K562 (cell line): Measurements from ENCODE around the gene ZNF500. TPM values are rescaled to one million over a fixed set of nuclear protein-coding genes. Genes with fewer than 3 reads are reported as not detected.

Experiments used
- ATAC-seq: fragments of 200-7000 bp; cut with Tn5 transposase; 3 replicates; pipeline ENCODE4 v1.9.1; 2020; ENCODE audit warnings: moderate library complexity
- BruUV-seq: library from RNA; stranded (reverse); fragments of 400-500 nt; replicated peaks from 2 replicates; lab custom pipeline; 2021; lab: Mats Ljungman, UMichigan
- CTCF ChIA-PET: fragments of 300-600 bp; formaldehyde crosslinking; extraction: SDS; loops from one replicate; lab custom pipeline; 2021; ENCODE audit warnings: low intra/inter-chr PET ratio; lab: Yijun Ruan, JAX
- POLR2A ChIA-PET: fragments of 300-600, 350-650 bp; sonication (Branson Sonifier 250); formaldehyde crosslinking; extraction: SDS; loops from one replicate; lab custom pipeline; 2021; ENCODE audit warnings: antibody characterized with exemption, inconsistent platforms; lab: Yijun Ruan, JAX
- DNase-seq, 4 experiments: peaks; one replicate each; pipeline versions ENCODE4 v3.0.0 to v3.0.0-alpha.2; 2011 to 2018; ENCODE audit warnings: low spot score in 3 of 4, mixed read lengths in 3 of 4; ENCODE audit errors: extremely low read depth in 1 of 4
- FAIRE-seq: peaks from 2 replicates; lab custom pipeline; 2011; peaks lifted over from hg19 to GRCh38; lab: Jason Lieb, UNC
- H2AFZ ChIP-seq: 2 replicates; pipeline ENCODE4 v1.6.0; 2011; ENCODE audit warnings: low read depth, low read length, control low read depth, inconsistent platforms
- H3K27ac ChIP-seq: fragments of 200-600 bp; 3 replicates; pipeline ENCODE4 v1.8.0; 2011; ENCODE audit warnings: low read depth, mild to moderate bottlenecking, control low read depth, inconsistent platforms, low read length, moderate library complexity, mixed read lengths; ENCODE audit errors: extremely low read depth
- H3K27me3 ChIP-seq, 2 experiments: fragments of 300-600 bp in 1 of 2; 2 replicates in 1 of 2; 3 replicates in 1 of 2; pipeline versions ENCODE4 v1.6.0 to v1.8.0; 2011; ENCODE audit warnings: inconsistent platforms in 2 of 2, low read length in 2 of 2, mild to moderate bottlenecking in 1 of 2, mixed read lengths in 1 of 2, moderate library complexity in 1 of 2; ENCODE audit not compliant: control insufficient read depth in 2 of 2, insufficient read depth in 2 of 2
- H3K36me3 ChIP-seq: fragments of 300-600 bp; 3 replicates; pipeline ENCODE4 v1.8.0; 2011; ENCODE audit warnings: mild to moderate bottlenecking, low read length, inconsistent platforms; ENCODE audit not compliant: control insufficient read depth, insufficient read depth
- H3K4me1 ChIP-seq, 2 experiments: fragments of 200-600 bp in 1 of 2; replicated peaks in 1 of 2; 2 replicates in 1 of 2; 3 replicates in 1 of 2; pipeline versions ENCODE4 v1.5.1 to v1.8.0; 2011; ENCODE audit warnings: inconsistent platforms in 2 of 2, low read length in 2 of 2, mild to moderate bottlenecking in 1 of 2, mixed read lengths in 1 of 2, moderate library complexity in 1 of 2; ENCODE audit not compliant: control insufficient read depth in 2 of 2, insufficient read depth in 2 of 2
- H3K4me2 ChIP-seq: 2 replicates; pipeline ENCODE4 v1.6.1; 2011; ENCODE audit warnings: low read length, control low read depth, inconsistent platforms, mixed read lengths; ENCODE audit not compliant: insufficient read depth
- H3K4me3 ChIP-seq: fragments of 200-600 bp; sonication (generic), shearing (Covaris generic); 2 replicates; pipeline ENCODE4 v1.5.1; 2016; ENCODE audit warnings: control low read depth, inconsistent platforms
- H3K79me2 ChIP-seq: fragments of 200-600 bp; 3 replicates; pipeline ENCODE4 v1.8.0; 2011; ENCODE audit warnings: low read length, inconsistent platforms; ENCODE audit not compliant: control insufficient read depth, insufficient read depth
- H3K9ac ChIP-seq, 2 experiments: 2 replicates each; pipeline versions ENCODE4 v1.6.0 to v1.6.1; 2011; ENCODE audit warnings: low read depth in 2 of 2, low read length in 2 of 2, control low read depth in 1 of 2, inconsistent platforms in 1 of 2, mild to moderate bottlenecking in 1 of 2, mixed read lengths in 1 of 2; ENCODE audit not compliant: insufficient read depth in 1 of 2
- H3K9me1 ChIP-seq: one replicate; pipeline ENCODE4 v1.6.0; 2011; ENCODE audit warnings: inconsistent platforms, mild to moderate bottlenecking, low read length, moderate library complexity; ENCODE audit not compliant: control insufficient read depth, insufficient read depth
- H3K9me3 ChIP-seq: replicated peaks from 2 replicates; pipeline ENCODE4 v1.5.1; 2011; ENCODE audit warnings: low read depth, low read length, inconsistent platforms; ENCODE audit not compliant: control insufficient read depth, insufficient read depth
- H4K20me1 ChIP-seq: replicated peaks from 2 replicates; pipeline ENCODE4 v1.6.1; 2011; ENCODE audit warnings: low read length, inconsistent platforms, mixed read lengths; ENCODE audit not compliant: control insufficient read depth, insufficient read depth
- DDX20 ChIP-seq: fragments of 450-650 bp; IDR thresholded peaks from 2 replicates; pipeline ENCODE4 v1.6.1; 2016; ENCODE audit warnings: missing genetic modification characterization, low read depth, mild to moderate bottlenecking, missing compliant biosample characterization, moderate library complexity
- EGR1 ChIP-seq: fragments of 450-650 bp; conservative IDR thresholded peaks from 2 replicates; pipeline ENCODE4 v1.6.1; 2017; ENCODE audit warnings: mild to moderate bottlenecking
- HDAC2 ChIP-seq: fragments of 450-650 bp; IDR thresholded peaks from 2 replicates; pipeline ENCODE4 v1.6.1; 2016; ENCODE audit warnings: mild to moderate bottlenecking
- HLTF ChIP-seq: fragments of 450-650 bp; IDR thresholded peaks from 2 replicates; pipeline ENCODE4 v1.6.1; 2016
- ILF3 ChIP-seq: fragments of 450-650 bp; IDR thresholded peaks from 2 replicates; pipeline ENCODE4 v1.6.1; 2018; ENCODE audit warnings: antibody characterized with exemption, mild to moderate bottlenecking, moderate library complexity, borderline replicate concordance
- KDM1A ChIP-seq, 2 experiments: fragments of 450-650 bp; IDR thresholded peaks; 2 replicates each; pipeline ENCODE4 v1.6.1; 2016; ENCODE audit warnings: mild to moderate bottlenecking in 2 of 2
- MEF2A ChIP-seq: IDR thresholded peaks from 2 replicates; pipeline ENCODE4 v1.6.1; 2011; ENCODE audit warnings: low read depth, mild to moderate bottlenecking, low read length, moderate library complexity; ENCODE audit not compliant: control insufficient read depth
- MTA3 ChIP-seq: fragments of 450-650 bp; formaldehyde crosslinking; IDR thresholded peaks from 2 replicates; pipeline ENCODE4 v1.6.1; 2017; ENCODE audit warnings: mild to moderate bottlenecking, borderline replicate concordance
- NBN ChIP-seq: fragments of 450-650 bp; IDR thresholded peaks from 2 replicates; pipeline ENCODE4 v1.6.1; 2016; ENCODE audit warnings: low read depth, mild to moderate bottlenecking
- NR3C1 ChIP-seq: sonication (generic); formaldehyde crosslinking; IDR thresholded peaks from 2 replicates; pipeline ENCODE4 v1.8.1; 2022; ENCODE audit warnings: missing genetic modification reagents
- SMARCA5 ChIP-seq: fragments of 450-650 bp; IDR thresholded peaks from 2 replicates; pipeline ENCODE4 v1.6.1; 2016
- STAT5B ChIP-seq: fragments of 250-450 bp; sonication (Bioruptor Pico); IDR thresholded peaks from 2 replicates; pipeline ENCODE4 v1.8.0; 2021; ENCODE audit warnings: mild to moderate bottlenecking, inconsistent platforms
- TARDBP ChIP-seq: fragments of 450-650 bp; IDR thresholded peaks from 2 replicates; pipeline ENCODE4 v1.6.1; 2016
- WGBS: fragments of 100-300 bp; shearing (Covaris generic); methylation state at CpG from one replicate; pipeline ENCODE4 v1.1.6; 2016; ENCODE audit warnings: low coverage, mixed read lengths; ENCODE audit not compliant: insufficient coverage; ENCODE audit errors: missing lambda C conversion rate; 5-methylcytosine and 5-hydroxymethylcytosine counted together
- in situ Hi-C: fragments of 300-500 bp; cut with MboI; formaldehyde crosslinking; loops from 4 replicates; pipeline ENCODE4 v1.15.0; 2018; ENCODE audit warnings: inconsistent platforms, mixed read lengths
- intact Hi-C: fragments of 100-400 bp; cut with micrococcal nuclease; formaldehyde crosslinking; loops from 2 replicates; pipeline ENCODE4 v1.14.2; 2022
- polyA plus RNA-seq, 8 experiments: library from polyadenylated mRNA; depleted of rRNA in 4 of 8; stranded (reverse) in 5 of 8; unstranded in 3 of 8; fragments of >200 nt; fragmentation: Nextera tagmentation in 2 of 8; fragmentation: Illumina TruSeq in 1 of 8; extraction: Ambion mirVana in 2 of 8; extraction: Trizol in 1 of 8; gene quantifications; 2 replicates each; pipeline versions ENCODE4 v1.2.1 to v1.2.3, GENCODE V29; 2011 to 2014; ENCODE audit warnings: inconsistent platforms in 1 of 8, missing spikeins in 1 of 8
- total RNA-seq, 7 experiments: library from RNA; depleted of rRNA in 6 of 7; stranded (reverse); fragments of >200 nt in 6 of 7; fragmentation: Illumina TruSeq in 2 of 7; extraction: Trizol in 2 of 7; gene quantifications; 2 replicates each; pipeline versions ENCODE4 v1.2.1 to v1.2.3, GENCODE V29; 2011 to 2021; ENCODE audit warnings: low replicate concordance in 1 of 7
- TF ChIP-seq, protein P1 (sequence below): IDR thresholded peaks from 2 replicates; pipeline ENCODE4 v1.6.1; 2012; ENCODE audit warnings: low read depth, low read length, improper control_type of control experiment, borderline replicate concordance
- TF ChIP-seq, protein P2 (sequence below), 2 experiments: fragments of 450-650 bp; IDR thresholded peaks; 2 replicates each; pipeline ENCODE4 v1.6.1; 2016

The ZNF500 gene
- total and polyA plus RNA-seq, 9 of the 15 experiments (the other 6 are each of a cell fraction or from before 2014, with no cell fraction given): 0.80 to 20.8 (median 5.3) TPM

DNA sequence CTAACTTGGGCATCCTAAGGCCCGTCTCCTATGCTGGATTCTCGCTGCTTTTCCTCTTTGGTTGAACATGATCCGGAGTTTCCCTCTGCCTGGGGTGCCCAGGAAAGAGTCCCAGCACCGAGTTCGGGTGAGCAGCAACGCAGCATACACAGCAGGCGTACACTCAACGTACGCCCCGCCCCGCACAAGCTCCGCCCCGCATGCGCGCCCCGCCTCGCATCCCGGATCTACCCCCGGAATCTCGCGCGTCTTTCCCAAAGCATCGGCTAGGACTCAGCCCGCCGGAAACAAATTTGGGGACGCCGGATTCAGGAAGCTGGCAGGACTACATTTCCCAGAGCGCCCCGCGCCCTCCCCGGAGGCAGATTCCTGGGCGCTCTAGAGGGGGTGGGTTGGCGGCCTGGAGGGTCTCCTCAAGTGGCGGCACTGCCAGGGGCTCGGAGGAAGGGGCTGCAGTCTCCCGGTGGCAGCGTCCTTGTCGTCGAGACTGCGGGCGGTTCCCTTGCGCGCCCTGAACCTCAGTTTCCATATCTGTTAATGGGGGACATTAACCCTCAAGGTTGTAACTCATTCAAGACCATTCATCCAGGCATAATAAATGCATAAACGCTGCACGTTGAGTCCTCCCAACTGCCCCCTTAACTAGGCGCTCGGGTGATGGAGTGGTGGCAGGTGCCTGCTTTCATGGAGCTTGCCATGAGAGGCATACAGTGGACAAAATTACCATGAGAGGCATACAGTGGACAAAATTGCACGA, 1.8 kb upstream of the ZNF500 start (continued):
- no peak for TF ChIP-seq HLTF
- TF ChIP-seq, all 486 proteins: peak for 102

DNA sequence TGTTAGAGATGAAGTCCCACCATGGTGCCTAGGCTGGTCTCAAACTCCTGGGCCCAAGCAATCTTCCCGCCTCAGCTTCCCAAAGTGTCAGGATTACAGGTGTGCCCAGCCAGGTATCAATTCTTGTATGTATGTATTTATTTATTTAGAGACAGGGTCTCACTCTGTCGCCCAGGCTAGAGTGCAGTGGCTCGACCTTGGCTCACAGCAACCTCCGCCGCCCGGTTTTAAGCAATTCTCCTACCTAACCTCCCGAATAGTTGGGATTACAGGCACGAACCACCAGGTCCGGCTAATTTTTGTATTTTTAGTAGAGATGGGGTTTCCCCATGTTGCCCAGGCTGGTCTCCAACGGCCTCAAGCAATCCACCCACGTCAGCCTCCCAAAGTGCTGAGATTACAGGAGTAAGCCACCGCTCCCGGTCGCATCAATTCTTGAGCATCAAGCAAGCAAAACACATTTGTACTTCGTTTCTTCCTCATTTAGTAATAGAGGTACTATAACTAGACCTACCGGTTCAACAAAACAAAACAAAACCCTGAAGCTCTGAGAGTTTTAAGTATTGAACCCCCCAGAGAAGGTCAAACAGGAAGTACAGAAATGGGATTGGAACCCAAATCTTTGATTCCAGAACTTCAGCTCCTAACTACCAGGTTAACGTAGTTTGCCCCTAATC, 1.0 kb upstream of the ZNF500 start:
- H3K4me1 ChIP-seq: peaks cover 21 to 41% of the 10 kb centered on the region in 2 experiments
- H3K9me1 ChIP-seq: no peaks in the 10 kb centered on the region
- BruUV-seq: no TSS peak
- H3K9ac ChIP-seq: peak overlapping the region; percentile 62 to 77; a peak in 3 of 4 replicates
- POLR2A ChIA-PET: interaction anchor here (0.6 to 2.3 kb wide), 6 partner anchors 10 to 151 kb away, joined by 3 to 9 read pairs (median 4); partner anchors contain the start of genes ANKS3 and DNAAF8
- WGBS: 29% methylated on average over 17 of the region's 17 CpGs
- DNase-seq: peak in 1 of 4 experiments; percentile 42
- CTCF ChIA-PET: no interaction called here
- H3K4me3 ChIP-seq: peak overlapping the region; percentile 40
- H3K4me2 ChIP-seq: peak overlapping the region; percentile 82
- ATAC-seq: no peak
- intact Hi-C loops: loop anchor here (2.0 kb wide), 2 partner anchors 37 to 79 kb away; partner anchors contain the start of genes GLYR1 and UBN1
- FAIRE-seq: peak; percentile 57
- no peaks in the 10 kb centered on the region for H4K20me1 ChIP-seq
- H3K27me3 ChIP-seq: no peaks in the 10 kb centered on the region
- peak overlapping the region; percentile 91 for H2AFZ ChIP-seq
- H3K36me3 ChIP-seq: peaks cover 21% of the 10 kb centered on the region; the same call in 2 of the 3 replicates
- in situ Hi-C loops: no loop called here
- no peaks in the 10 kb centered on the region for H3K9me3 ChIP-seq
- H3K27ac ChIP-seq: peak overlapping the region; percentile 64
- peaks cover 21% of the 10 kb centered on the region for H3K79me2 ChIP-seq
- TF ChIP-seq SMARCA5 (no peak), TARDBP (0 out of 2 replicates have a peak, but pooled peaks have one; percentile 48), NR3C1 (CRISPR knock-in tag) (no peak), NBN (0 out of 2 replicates have a peak, but pooled peaks have one; percentile 37), STAT5B (CRISPR knock-in tag) (no peak), HDAC2 (peak; percentile 11; the same call in 1 of the 2 replicates), MTA3 (peak; percentile 31; the same call in 1 of the 2 replicates), ILF3 (no peak), MEF2A (no peak), DDX20 (tag) (no peak), EGR1 (peak; percentile 69; the same call in 1 of the 2 replicates), KDM1A (IDR thresholded peaks at IDR 0.05) (peak in 1 of 2 experiments; percentile 46; a peak in 1 of 4 replicates)
- TF ChIP-seq, protein P1, sequence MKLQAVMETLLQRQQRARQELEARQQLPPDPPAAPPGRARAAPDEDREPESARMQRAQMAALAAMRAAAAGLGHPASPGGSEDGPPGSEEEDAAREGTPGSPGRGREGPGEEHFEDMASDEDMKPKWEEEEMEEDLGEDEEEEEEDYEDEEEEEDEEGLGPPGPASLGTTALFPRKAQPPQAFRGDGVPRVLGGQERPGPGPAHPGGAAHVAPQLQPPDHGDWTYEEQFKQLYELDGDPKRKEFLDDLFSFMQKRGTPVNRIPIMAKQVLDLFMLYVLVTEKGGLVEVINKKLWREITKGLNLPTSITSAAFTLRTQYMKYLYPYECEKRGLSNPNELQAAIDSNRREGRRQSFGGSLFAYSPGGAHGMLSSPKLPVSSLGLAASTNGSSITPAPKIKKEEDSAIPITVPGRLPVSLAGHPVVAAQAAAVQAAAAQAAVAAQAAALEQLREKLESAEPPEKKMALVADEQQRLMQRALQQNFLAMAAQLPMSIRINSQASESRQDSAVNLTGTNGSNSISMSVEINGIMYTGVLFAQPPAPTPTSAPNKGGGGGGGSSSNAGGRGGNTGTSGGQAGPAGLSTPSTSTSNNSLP: no peak
- TF ChIP-seq, protein P2, sequence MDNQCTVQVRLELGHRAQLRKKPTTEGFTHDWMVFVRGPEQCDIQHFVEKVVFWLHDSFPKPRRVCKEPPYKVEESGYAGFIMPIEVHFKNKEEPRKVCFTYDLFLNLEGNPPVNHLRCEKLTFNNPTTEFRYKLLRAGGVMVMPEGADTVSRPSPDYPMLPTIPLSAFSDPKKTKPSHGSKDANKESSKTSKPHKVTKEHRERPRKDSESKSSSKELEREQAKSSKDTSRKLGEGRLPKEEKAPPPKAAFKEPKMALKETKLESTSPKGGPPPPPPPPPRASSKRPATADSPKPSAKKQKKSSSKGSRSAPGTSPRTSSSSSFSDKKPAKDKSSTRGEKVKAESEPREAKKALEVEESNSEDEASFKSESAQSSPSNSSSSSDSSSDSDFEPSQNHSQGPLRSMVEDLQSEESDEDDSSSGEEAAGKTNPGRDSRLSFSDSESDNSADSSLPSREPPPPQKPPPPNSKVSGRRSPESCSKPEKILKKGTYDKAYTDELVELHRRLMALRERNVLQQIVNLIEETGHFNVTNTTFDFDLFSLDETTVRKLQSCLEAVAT (IDR thresholded peaks at IDR 0.05): peak in 1 of 2 experiments; percentile 28; a peak in 1 of 4 replicates
